ENCODE data around the gene F7. TPM values are rescaled to one million over a fixed set of nuclear protein-coding genes. Genes with fewer than 3 reads are reported as not detected.

F7 gene
- total RNA-seq, 4 donors from 2014 or later = 0.12 to 0.54 TPM; not detected in 2

DNA sequence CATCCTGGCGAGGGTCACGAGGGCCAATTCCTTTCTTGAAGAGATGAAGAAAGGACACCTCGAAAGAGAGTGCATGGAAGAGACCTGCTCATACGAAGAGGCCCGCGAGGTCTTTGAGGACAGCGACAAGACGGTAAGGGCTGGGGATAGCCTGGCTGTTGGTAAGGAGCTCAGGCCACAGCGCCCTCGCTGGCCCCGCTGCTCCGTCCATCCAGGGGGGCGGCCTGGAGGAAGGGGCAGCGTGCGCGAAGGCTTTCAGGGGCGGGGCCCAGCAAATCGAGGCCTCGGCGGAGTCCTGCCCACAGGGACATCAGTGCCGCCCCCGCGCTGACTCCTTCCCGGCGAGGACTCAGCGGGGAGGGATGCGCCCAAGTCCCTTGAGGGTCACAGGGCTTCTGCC, 23.9 kb downstream of the F7 start:
- H3K4me1 ChIP-seq = peaks cover 0 to 10% (median 0%) of the 10 kb centered on the region in 3 donors
- ATAC-seq = no peak
- no peak for TF ChIP-seq POLR2AphosphoS5 (IDR thresholded peaks at IDR 0.05)
- H3K36me3 ChIP-seq = no peaks in the 10 kb centered on the region
- peak overlapping the region in 1 of 2 donors; percentile 43 for H3K4me3 ChIP-seq
- H3K9me3 ChIP-seq = no peaks in the 10 kb centered on the region
- H3K27me3 ChIP-seq = peaks cover 21% of the 10 kb centered on the region
- 73 to 83% methylated on average over 4 to 5 of the region's 27 CpGs for WGBS, 2 donors (ENCODE audit: low coverage in 1 of 2)
- no peak overlapping the region for H3K27ac ChIP-seq

- Histone ChIP-seq H3K9me3 (no peaks in the 10 kb centered on the region), H3K27me3 (peaks cover 21% of the 10 kb centered on the region), H3K4me1 (peaks cover 0 to 10% (median 0%) of the 10 kb centered on the region in 3 donors), H3K4me3 (peak overlapping the region; percentile 3 to 43), H3K27ac (no peak overlapping the region), H3K36me3 (no peaks in the 10 kb centered on the region)
- no peak for TF ChIP-seq EP300 (IDR thresholded peaks at IDR 0.05)
- no peak for ATAC-seq
- 88% methylated on average over 10 of the region's 60 CpGs; no CpG with 5 or more reads in 1 of the 2 donors for WGBS, 2 donors (ENCODE audit: low coverage in 1 of 2)
Measured at GRCh38 chr13:113129921-113130750, 24.5 kb downstream of the F7 start.

DNA sequence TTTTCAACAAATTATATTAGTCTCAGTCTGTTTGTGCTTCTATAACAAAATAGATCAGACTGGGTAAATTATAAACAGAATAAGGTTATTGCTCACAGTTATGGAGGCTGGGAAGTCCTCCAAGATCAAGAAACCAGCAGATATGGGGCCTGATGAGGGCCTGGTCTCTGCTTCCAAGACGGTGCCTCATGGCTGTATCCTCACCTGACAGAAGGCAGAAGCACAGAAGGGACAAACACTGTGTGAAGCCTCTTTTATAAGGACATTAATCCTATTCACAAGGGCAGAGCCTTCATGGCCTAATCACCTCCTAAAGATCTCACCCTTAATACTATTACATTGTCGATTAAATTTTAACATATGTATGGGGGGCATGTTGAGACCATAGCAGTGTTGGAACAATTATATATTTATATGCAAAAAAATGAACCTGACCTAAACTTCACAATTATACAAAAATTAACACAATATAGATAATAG, 29.7 kb downstream of the F7 start:
- Histone ChIP-seq H3K4me3 (no peak overlapping the region), H3K27ac (no peak overlapping the region), H3K9me3 (no peaks in the 10 kb centered on the region), H3K36me3 (no peaks in the 10 kb centered on the region), H3K27me3 (peaks cover 2% of the 10 kb centered on the region), H3K4me1 (peaks cover 0 to under 1% (median 0%) of the 10 kb centered on the region in 3 donors)
- WGBS, 2 donors (ENCODE audit: low coverage in 1 of 2) = 79 to 83% methylated on average over 2 of the region's 2 CpGs
- TF ChIP-seq POLR2AphosphoS5 (IDR thresholded peaks at IDR 0.05) = no peak
- no peak for TF ChIP-seq CTCF (IDR thresholded peaks at IDR 0.05)
- no peak for TF ChIP-seq POLR2A (IDR thresholded peaks at IDR 0.05)
- TF ChIP-seq EP300 (IDR thresholded peaks at IDR 0.05) = no peak
- no peak for ATAC-seq

DNA sequence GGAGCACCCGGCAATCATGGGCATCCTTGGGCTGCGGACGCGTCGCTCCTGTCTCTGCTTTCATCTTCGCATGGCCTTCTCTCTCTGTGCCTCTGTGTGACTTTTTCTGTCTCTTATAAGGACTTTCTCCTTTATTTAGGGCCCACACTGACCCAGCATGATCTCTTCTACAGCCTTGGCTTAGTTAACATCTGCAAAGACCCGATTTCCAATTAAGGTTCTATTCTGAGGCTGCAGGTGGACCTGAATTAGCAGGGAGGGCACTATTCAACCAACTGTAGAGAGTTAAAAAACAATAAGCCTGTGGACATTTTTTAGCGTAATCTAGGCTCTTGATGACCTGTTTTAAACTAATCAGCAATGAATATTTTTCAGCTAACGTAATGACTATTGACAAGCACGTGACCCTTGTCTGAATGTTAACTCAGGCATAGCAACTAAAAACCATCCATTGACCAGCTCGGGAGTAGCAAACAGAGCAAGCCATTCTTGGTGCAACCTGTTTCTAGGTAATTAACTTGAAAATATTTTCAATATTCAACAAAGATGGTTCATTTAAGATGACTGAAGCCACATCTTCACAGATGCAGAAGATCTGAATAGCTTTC, 32.2 kb downstream of the F7 start:
- no peak for ATAC-seq
- no peak overlapping the region for H3K4me3 ChIP-seq
- no peaks in the 10 kb centered on the region for H3K4me1 ChIP-seq
- WGBS, 2 donors (ENCODE audit: low coverage in 1 of 2) = 78 to 87% methylated on average over 7 to 10 of the region's 11 CpGs
- H3K27ac ChIP-seq = no peak overlapping the region
- no peak for TF ChIP-seq POLR2A (IDR thresholded peaks at IDR 0.05)
- no peak for TF ChIP-seq EP300 (IDR thresholded peaks at IDR 0.05)
- TF ChIP-seq POLR2AphosphoS5 (IDR thresholded peaks at IDR 0.05) = no peak
- no peak for TF ChIP-seq CTCF (IDR thresholded peaks at IDR 0.05)
- peaks cover 0 to 9% of the 10 kb centered on the region in 2 donors for H3K36me3 ChIP-seq
- H3K27me3 ChIP-seq = no peaks in the 10 kb centered on the region
- H3K9me3 ChIP-seq = no peaks in the 10 kb centered on the region

DNA sequence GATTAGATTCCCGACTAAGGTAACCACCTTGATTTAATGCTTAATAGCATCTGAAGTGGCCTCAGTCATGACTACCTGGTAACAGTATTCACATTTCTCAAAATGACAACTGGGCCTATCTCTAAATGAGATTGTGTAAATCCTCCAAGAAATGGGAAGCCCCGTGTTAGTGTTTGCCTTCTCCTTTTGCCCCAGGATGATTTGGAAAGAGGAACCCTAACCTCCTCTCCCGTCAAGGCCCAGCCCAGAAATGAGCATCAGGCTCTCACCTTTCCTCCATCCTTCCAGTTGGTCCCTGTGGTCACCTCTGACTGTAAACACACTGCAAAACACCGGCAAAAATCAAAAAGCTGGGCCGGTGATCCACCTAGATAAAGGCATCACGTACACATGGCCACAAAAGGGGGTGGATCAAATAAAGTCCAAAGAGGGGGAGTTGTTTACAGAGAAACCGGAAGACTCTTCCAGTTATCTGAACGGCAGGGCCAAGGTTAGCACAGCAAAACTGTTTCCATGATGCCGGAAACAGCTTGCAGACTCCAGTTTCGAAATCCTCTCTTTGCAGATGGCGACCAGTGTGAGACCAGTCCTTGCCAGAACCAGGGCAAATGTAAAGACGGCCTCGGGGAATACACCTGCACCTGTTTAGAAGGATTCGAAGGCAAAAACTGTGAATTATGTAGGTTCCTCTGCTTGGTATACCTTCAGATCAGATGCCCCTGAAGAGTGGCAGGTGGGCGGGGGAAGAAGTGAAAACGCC, 33.4 kb downstream of the F7 start:
- Histone ChIP-seq H3K9me3 (no peaks in the 10 kb centered on the region), H3K36me3 (peaks cover 0 to 17% of the 10 kb centered on the region in 2 donors), H3K27ac (no peak overlapping the region), H3K4me3 (no peak overlapping the region), H3K27me3 (no peaks in the 10 kb centered on the region), H3K4me1 (no peaks in the 10 kb centered on the region)
- 71 to 79% methylated on average over 7 to 11 of the region's 16 CpGs for WGBS, 2 donors (ENCODE audit: low coverage in 1 of 2)
- no peak for ATAC-seq
- TF ChIP-seq CTCF (IDR thresholded peaks at IDR 0.05) (no peak), EP300 (IDR thresholded peaks at IDR 0.05) (no peak), POLR2AphosphoS5 (IDR thresholded peaks at IDR 0.05) (no peak), POLR2A (IDR thresholded peaks at IDR 0.05) (no peak)
